Retina (tissue), 1 donor: ENCODE data around the gene HAS3.
"Not testable (repeated sequence)": the region's sequence is repeated elsewhere in the genome, so short reads cannot be mapped to it uniquely, and the experiment has no call there.

Experiments
- DNase-seq: peaks from one replicate; pipeline ENCODE4 v3.0.0-alpha.2; 2016

The HAS3 gene

DNA sequence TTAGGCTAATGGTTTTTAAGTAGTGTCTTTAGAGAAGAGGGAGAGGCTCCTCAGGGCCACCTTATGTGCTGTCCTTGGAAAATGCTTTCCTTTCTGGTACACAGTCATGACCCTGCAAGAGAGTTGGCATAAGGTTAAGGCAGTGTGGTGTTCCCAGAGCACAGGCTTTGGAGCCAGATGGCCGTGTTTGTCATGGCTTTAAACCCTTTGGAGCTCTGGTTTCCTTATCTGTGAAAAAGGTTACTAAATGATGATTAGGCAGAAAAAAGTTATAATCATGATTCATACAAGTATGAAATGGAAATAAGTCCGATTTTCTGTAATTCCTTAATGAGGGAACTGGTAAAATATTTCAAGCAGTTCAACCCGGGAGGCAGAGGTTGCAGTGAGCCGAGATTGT lies 40.2 kb downstream of the HAS3 start:
- no peak for DNase-seq

DNA sequence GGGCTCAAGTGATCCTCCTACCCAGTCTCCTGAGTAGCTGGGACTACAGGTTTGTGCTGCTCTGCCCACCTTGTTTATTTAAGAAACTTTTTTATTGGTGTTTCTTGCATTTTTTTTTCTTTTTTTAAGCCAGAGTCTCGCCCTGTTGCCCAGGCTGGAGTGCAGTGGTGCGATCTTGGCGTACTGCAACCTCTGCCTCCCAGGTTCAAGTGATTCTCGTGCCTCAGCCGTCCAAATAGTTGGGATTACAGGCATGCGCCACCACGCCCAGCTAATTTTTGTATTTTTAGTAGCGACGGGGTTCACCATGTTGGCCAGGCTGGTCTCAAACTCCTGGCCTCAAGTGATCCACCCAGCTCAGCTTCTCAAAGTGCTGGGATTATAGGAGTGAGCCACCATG lies 44.2 kb downstream of the HAS3 start:
- not testable (repeated sequence) for DNase-seq

DNA sequence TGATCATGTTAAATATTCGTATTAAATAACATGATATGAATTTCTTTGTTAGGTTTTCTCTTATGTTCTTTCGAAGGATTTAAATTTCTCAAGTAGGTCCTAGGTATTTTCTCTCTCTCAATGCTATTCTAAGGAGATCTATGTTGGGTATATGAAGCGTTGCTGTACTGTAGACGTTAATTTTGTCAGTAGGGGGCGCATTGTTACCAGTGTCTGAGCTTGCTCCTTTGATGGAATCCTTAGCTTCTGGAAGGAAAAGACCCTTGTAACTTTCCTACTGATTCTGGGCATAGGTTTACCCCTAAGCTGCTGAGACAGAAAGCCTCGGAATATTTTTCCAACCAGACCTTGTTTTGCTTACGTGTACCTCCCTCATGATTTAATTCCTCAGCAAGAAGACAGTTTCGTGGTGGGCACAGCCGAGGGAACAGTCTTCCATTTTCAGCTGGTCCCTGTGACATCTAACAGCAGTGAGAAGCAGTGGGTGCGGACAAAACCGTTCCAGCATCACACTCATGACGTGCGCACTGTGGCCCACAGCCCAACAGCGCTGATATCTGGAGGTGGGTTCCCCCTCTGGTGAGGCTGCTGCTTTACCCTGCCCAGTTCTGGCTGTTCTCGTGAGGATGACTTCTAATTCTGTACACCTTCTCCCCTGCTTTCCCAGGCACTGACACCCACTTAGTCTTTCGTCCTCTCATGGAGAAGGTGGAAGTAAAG lies 44.9 kb downstream of the HAS3 start:
- peak; percentile 63 for DNase-seq

DNA sequence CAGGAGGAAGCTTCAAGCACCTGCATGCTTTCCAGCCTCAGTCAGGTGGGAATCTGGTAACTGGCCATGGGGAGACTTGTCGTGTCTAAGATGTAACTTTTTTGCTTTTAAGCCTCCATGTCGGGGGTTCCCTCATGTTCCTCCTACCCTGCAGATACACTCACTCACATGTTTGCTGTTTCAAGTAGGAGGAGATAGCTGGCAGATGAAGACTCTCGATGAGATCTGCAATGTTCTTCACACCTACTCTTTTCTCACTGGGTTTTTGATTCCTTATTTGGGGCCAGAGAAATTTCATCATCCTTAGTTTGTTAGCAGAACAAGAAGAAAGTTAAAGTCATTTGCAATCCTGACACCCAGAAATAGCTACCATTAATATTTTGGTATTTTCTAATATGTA lies 51.7 kb downstream of the HAS3 start:
- DNase-seq: no peak

DNA sequence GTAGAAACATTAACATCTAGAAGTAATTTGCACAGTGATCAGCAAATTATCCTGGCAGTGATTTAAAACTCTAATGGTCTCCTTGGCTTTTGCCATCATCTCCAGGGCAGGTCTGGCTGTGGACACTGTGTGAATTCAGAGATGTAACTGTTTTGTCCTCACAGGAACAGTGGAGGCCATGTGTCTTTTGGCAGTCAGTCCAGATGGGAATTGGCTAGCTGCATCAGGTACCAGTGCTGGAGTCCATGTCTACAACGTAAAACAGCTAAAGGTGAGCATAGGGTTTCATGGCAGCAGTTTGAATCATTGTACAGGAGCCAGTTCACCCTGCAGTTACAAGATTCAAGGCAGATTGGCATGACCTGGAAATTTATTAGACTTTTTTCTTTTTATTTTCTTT lies 54.7 kb downstream of the HAS3 start:
- no peak for DNase-seq

DNA sequence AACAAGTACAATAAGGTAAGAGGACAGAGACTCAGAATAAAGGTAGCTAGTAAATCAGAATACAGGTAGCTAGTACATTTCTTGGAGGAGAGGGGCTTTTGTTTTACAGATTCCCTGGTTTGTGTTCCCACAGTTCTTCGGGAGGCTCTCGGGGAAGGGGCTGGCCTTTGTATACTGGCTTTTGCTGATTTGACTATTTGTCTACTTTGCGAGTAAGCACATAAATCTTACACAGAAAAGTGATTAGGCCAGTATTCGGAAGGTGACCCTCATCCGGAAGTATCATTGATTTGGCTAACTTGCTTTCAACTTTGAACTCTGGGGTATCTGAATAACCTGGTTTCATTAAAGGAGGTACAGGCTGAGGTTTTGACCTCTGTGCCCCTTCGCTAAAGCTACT lies 60.1 kb downstream of the HAS3 start:
- DNase-seq: no peak

DNA sequence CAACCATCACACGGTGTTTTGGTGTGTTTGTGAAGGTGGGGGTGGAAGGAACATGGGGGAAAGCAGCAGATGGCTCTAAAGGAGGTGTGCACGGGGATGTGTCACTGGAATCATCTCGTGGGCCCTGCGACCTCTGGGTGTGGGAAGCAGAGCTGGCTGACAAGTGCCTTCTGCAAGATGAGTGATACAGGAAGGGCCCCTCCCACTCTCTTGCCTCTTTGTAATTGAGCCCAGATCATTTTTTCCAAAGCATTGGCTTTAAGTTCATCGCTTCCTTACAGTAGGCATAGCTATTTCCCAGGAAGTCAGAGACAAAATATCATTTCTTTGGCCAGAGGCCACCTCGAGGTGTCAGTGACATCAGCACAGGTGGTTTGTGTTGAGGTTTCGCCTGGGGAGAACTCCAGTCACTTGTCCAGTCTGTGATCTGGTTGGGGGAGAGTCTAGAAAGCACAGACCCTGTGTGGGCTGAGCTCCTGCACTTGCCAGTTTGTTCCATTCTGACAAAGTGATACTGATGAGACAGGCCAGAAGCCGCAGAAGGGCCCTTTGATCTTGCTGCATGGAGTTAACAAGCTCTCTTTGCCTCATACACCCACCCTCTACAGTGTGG lies 60.9 kb downstream of the HAS3 start:
- no peak for DNase-seq

DNA sequence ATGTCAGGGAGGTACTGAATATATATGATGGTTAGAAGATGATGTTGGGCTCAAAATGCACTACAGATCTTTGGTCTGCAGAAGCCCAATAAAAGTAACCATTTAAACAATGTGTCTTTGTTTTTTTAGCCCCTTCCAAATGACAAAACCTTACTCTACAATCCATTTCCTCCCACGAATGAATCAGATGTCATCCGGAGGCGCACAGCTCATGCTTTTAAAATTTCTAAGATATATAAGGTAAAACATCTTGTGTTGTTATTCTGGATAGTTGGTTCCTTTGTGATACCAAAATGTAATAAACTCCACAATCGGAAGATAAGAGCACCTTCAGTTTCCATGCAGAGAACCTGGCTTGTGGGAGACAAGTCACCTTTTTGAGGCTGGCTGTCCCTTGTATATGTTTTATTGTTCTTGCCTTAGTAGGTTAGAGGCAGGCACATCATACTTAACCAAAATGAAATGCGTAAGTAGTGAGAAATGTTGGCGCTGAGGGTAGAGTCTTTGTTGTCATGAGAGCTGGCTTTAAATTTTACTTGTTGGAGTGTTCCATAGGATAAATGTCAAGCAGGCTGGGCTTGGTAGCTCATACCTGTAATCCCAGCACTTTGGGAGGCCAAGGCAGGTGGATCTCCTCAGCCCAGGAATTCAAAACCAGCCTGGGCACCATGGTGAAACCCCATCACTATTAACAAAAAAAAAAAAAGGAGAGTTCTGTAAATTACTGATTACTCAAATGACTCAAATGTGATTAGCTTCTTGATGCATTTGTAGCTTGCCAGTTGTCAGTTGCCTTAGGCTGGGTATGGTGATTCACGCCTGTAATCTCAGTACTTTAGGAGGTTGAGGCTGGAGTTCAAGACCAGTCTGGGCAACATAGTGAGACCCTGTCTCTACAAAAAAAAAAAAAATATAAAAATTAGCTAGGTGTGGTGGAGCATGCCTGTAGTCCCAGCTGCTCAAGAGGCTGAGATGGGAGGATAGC lies 61.8 kb downstream of the HAS3 start:
- DNase-seq: no peak
